CMK (cell line): ENCODE results near the gene UACA.

Source experiments
- DNase-seq: peaks from one replicate; pipeline ENCODE4 v3.0.0-alpha.2; 2010; ENCODE audit warnings: low read depth

UACA gene

GRCh38 chr15:70786996-70787395, 23.6 kb upstream of the UACA start:
- no peak for DNase-seq

- no peak for DNase-seq
These were observed 20.3 kb upstream of the UACA start for GRCh38 chr15:70783610-70784022.

- no peak for DNase-seq
These were observed 19.7 kb upstream of the UACA start for GRCh38 chr15:70783041-70783440.

GRCh38 chr15:70781236-70781635, 17.9 kb upstream of the UACA start:
- no peak for DNase-seq

- no peak for DNase-seq
These were observed 15.1 kb upstream of the UACA start for GRCh38 chr15:70778258-70779076.

- no peak for DNase-seq
These were observed 14.0 kb upstream of the UACA start for GRCh38 chr15:70777170-70777926.

GRCh38 chr15:70775160-70775559, 11.8 kb upstream of the UACA start:
- DNase-seq = no peak

- DNase-seq = no peak
These were observed 9.0 kb upstream of the UACA start for GRCh38 chr15:70772402-70772801.

- DNase-seq = no peak
These were observed 7.5 kb upstream of the UACA start for GRCh38 chr15:70770863-70771262.

- DNase-seq = no peak
These were observed 5.0 kb upstream of the UACA start for GRCh38 chr15:70768257-70768883.

GRCh38 chr15:70767667-70768066, 4.3 kb upstream of the UACA start:
- DNase-seq = no peak

- DNase-seq = no peak
These were observed 3.2 kb upstream of the UACA start for GRCh38 chr15:70766597-70766996.

- DNase-seq = no peak
These were observed 2.3 kb upstream of the UACA start for GRCh38 chr15:70765504-70766281.

- no peak for DNase-seq
These were observed 782 bp upstream of the UACA start for GRCh38 chr15:70763950-70764730.

- DNase-seq = no peak
These were observed 764 bp downstream of the UACA start for GRCh38 chr15:70762469-70763119.

GRCh38 chr15:70761931-70762468, 1.4 kb downstream of the UACA start:
- DNase-seq = no peak

GRCh38 chr15:70761046-70761445, 2.3 kb downstream of the UACA start:
- DNase-seq = no peak

GRCh38 chr15:70758790-70759462, 4.4 kb downstream of the UACA start:
- no peak for DNase-seq

GRCh38 chr15:70757627-70758026, 5.7 kb downstream of the UACA start:
- no peak for DNase-seq

GRCh38 chr15:70754862-70755261, 8.5 kb downstream of the UACA start:
- DNase-seq = no peak
